ENCODE measurements around the gene PARP4.

The PARP4 gene

DNA sequence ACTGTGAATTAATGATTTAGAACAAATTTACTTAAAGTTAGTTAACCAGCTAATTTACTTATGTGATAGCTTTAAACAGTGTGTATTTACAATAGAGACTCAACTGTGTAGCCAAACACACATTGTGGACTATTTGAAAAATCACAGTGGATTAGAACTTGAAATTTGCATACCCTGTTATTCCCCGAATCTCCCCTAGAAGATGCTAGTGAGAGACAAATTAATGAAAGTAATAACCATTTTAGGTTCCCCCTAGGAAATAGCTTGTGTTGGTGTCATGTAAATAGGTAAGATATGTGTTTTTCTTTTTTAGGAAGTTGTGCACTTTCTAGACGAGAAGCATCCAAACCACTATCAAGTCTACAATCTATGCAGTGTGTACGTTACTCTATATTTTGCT lies 104.7 kb downstream of the PARP4 start:
- Histone ChIP-seq H3K4me3 (replicated peaks; ENCODE audit: insufficient read depth, low read length) (no peak overlapping the region), H3K27ac (replicated peaks) (no peak overlapping the region), H3K27me3 (ENCODE audit: insufficient read depth, poor library complexity, severe bottlenecking) (peaks cover 8% of the 10 kb centered on the region)
- TF ChIP-seq CTCF (IDR thresholded peaks at IDR 0.05; ENCODE audit: insufficient read depth, low read length) (peak; percentile 14), SPI1 (IDR thresholded peaks at IDR 0.05; ENCODE audit: borderline replicate concordance, low read depth) (no peak)
- DNase-seq (ENCODE audit: low read depth in 1 of 2, low spot score in 1 of 2), result no peak

GRCh38 chr13:24406524-24406923 lies 106.1 kb downstream of the PARP4 start:
- no peak for TF ChIP-seq GABPA (IDR thresholded peaks at IDR 0.05; ENCODE audit: low read depth)
- TF ChIP-seq CTCF (IDR thresholded peaks at IDR 0.05; ENCODE audit: insufficient read depth, low read length), result no peak
- no peak for TF ChIP-seq POLR2AphosphoS5 (IDR thresholded peaks at IDR 0.05; ENCODE audit: low read depth)
- TF ChIP-seq, protein P1, sequence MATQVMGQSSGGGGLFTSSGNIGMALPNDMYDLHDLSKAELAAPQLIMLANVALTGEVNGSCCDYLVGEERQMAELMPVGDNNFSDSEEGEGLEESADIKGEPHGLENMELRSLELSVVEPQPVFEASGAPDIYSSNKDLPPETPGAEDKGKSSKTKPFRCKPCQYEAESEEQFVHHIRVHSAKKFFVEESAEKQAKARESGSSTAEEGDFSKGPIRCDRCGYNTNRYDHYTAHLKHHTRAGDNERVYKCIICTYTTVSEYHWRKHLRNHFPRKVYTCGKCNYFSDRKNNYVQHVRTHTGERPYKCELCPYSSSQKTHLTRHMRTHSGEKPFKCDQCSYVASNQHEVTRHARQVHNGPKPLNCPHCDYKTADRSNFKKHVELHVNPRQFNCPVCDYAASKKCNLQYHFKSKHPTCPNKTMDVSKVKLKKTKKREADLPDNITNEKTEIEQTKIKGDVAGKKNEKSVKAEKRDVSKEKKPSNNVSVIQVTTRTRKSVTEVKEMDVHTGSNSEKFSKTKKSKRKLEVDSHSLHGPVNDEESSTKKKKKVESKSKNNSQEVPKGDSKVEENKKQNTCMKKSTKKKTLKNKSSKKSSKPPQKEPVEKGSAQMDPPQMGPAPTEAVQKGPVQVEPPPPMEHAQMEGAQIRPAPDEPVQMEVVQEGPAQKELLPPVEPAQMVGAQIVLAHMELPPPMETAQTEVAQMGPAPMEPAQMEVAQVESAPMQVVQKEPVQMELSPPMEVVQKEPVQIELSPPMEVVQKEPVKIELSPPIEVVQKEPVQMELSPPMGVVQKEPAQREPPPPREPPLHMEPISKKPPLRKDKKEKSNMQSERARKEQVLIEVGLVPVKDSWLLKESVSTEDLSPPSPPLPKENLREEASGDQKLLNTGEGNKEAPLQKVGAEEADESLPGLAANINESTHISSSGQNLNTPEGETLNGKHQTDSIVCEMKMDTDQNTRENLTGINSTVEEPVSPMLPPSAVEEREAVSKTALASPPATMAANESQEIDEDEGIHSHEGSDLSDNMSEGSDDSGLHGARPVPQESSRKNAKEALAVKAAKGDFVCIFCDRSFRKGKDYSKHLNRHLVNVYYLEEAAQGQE (IDR thresholded peaks at IDR 0.05; ENCODE audit: insufficient replicate concordance, low read depth), result no peak
- TF ChIP-seq SPI1 (IDR thresholded peaks at IDR 0.05; ENCODE audit: borderline replicate concordance, low read depth), result no peak
- no peak overlapping the region for H3K27ac ChIP-seq (replicated peaks)
- no peak for DNase-seq (ENCODE audit: low read depth in 1 of 2, low spot score in 1 of 2)
- no peak overlapping the region for H3K4me3 ChIP-seq (replicated peaks; ENCODE audit: insufficient read depth, low read length)
- H3K27me3 ChIP-seq (ENCODE audit: insufficient read depth, poor library complexity, severe bottlenecking), result peaks cover 8% of the 10 kb centered on the region

DNA sequence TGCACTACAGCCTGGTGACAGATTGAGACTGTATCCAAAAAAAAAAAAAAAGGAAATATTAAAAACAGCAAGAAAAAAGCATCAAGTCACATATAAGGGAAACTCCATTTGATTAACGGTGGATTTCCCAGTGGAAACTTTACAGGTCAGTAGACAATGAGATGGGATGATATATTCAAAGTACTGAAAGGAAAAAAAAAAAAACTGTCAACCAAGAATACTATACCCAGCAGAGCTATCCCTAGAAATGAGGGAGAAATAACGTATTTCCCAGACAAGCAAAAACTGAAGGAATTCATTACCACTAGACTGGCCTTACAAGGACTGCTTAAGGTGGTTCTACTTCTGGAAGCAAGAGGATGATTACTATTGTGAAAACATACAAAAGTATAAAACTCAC lies 115.8 kb downstream of the PARP4 start:
- Histone ChIP-seq H3K27ac (replicated peaks) (no peak overlapping the region), H3K4me3 (replicated peaks; ENCODE audit: insufficient read depth, low read length) (no peak overlapping the region), H3K27me3 (ENCODE audit: insufficient read depth, poor library complexity, severe bottlenecking) (no peaks in the 10 kb centered on the region)
- no peak for DNase-seq (ENCODE audit: low read depth in 1 of 2, low spot score in 1 of 2)
- TF ChIP-seq CTCF (IDR thresholded peaks at IDR 0.05; ENCODE audit: insufficient read depth, low read length) (no peak), GABPA (IDR thresholded peaks at IDR 0.05; ENCODE audit: low read depth) (no peak), SPI1 (IDR thresholded peaks at IDR 0.05; ENCODE audit: borderline replicate concordance, low read depth) (no peak), POLR2AphosphoS5 (IDR thresholded peaks at IDR 0.05; ENCODE audit: low read depth) (no peak)
- TF ChIP-seq, protein P1 (IDR thresholded peaks at IDR 0.05; ENCODE audit: insufficient replicate concordance, low read depth), result no peak

GRCh38 chr13:24392972-24393371 lies 119.6 kb downstream of the PARP4 start:
- TF ChIP-seq CTCF (IDR thresholded peaks at IDR 0.05; ENCODE audit: insufficient read depth, low read length) (no peak), SPI1 (IDR thresholded peaks at IDR 0.05; ENCODE audit: borderline replicate concordance, low read depth) (no peak), POLR2AphosphoS5 (IDR thresholded peaks at IDR 0.05; ENCODE audit: low read depth) (no peak), GABPA (IDR thresholded peaks at IDR 0.05; ENCODE audit: low read depth) (no peak)
- TF ChIP-seq, protein P1 (IDR thresholded peaks at IDR 0.05; ENCODE audit: insufficient replicate concordance, low read depth), result no peak
- Histone ChIP-seq H3K27ac (replicated peaks) (no peak overlapping the region), H3K4me3 (replicated peaks; ENCODE audit: insufficient read depth, low read length) (no peak overlapping the region), H3K27me3 (ENCODE audit: insufficient read depth, poor library complexity, severe bottlenecking) (no peaks in the 10 kb centered on the region)
- no peak for DNase-seq (ENCODE audit: low read depth in 1 of 2, low spot score in 1 of 2)

Measured in HL-60 (cell line).